ENCODE measurements around the gene VPS37C. TPM values are rescaled to one million over a fixed set of nuclear protein-coding genes. Genes with fewer than 3 reads are reported as not detected.

Gene VPS37C
- total RNA-seq, 1 experiment from 2014 or later: 36.3 TPM

GRCh38 chr11:61080986-61081590 lies 80.1 kb downstream of the VPS37C start:
- intact Hi-C loops (cut with micrococcal nuclease; ENCODE audit: unreplicated experiment): no loop called here
- H3K27me3 ChIP-seq (replicated peaks; ENCODE audit: control insufficient read depth, insufficient read depth, low read length): no peaks in the 10 kb centered on the region
- H3K4me3 ChIP-seq (ENCODE audit: low read depth, low read length): no peak overlapping the region
- Mint-ChIP-seq H3K27ac (ENCODE audit: unreplicated experiment) (no peak overlapping the region), H3K27me3 (ENCODE audit: insufficient read depth, unreplicated experiment) (no peaks in the 10 kb centered on the region), H3K4me3 (ENCODE audit: unreplicated experiment) (no peak overlapping the region), H3K4me1 (ENCODE audit: low read depth, unreplicated experiment) (no peaks in the 10 kb centered on the region), H3K9me3 (ENCODE audit: unreplicated experiment) (no peaks in the 10 kb centered on the region), H3K36me3 (ENCODE audit: insufficient read depth, unreplicated experiment) (no peaks in the 10 kb centered on the region)
- DNase-seq: no peak
- BruUV-seq (replicated peaks): no TSS peak
- no peaks in the 10 kb centered on the region for H3K36me3 ChIP-seq (ENCODE audit: control insufficient read depth, insufficient read depth, low read length)
- H3K4me1 ChIP-seq: no peaks in the 10 kb centered on the region
- no peak for TF ChIP-seq CTCF (IDR thresholded peaks at IDR 0.05; ENCODE audit: insufficient read depth in 1 of 2, low read depth in 1 of 2, low read length in 1 of 2, severe bottlenecking in 1 of 2, unreplicated experiment in 1 of 2)
- H3K9me3 ChIP-seq: no peaks in the 10 kb centered on the region
- CTCF ChIA-PET: no interaction called here
- POLR2A ChIA-PET: no interaction called here

GRCh38 chr11:61080526-61080925 lies 80.7 kb downstream of the VPS37C start:
- no TSS peak for BruUV-seq (replicated peaks)
- POLR2A ChIA-PET: no interaction called here
- no peak overlapping the region for H3K27ac Mint-ChIP-seq (ENCODE audit: unreplicated experiment)

More at GRCh38 chr11:61080526-61080925, 80.7 kb downstream of the VPS37C start:
- Histone ChIP-seq H3K36me3 (ENCODE audit: control insufficient read depth, insufficient read depth, low read length) (no peaks in the 10 kb centered on the region), H3K4me1 (no peaks in the 10 kb centered on the region), H3K9me3 (no peaks in the 10 kb centered on the region), H3K4me3 (ENCODE audit: low read depth, low read length) (no peak overlapping the region), H3K27me3 (replicated peaks; ENCODE audit: control insufficient read depth, insufficient read depth, low read length) (no peaks in the 10 kb centered on the region)
- intact Hi-C loops (cut with micrococcal nuclease; ENCODE audit: unreplicated experiment): no loop called here
- TF ChIP-seq CTCF (IDR thresholded peaks at IDR 0.05; ENCODE audit: insufficient read depth in 1 of 2, low read depth in 1 of 2, low read length in 1 of 2, severe bottlenecking in 1 of 2, unreplicated experiment in 1 of 2): no peak
- H3K4me1 Mint-ChIP-seq (ENCODE audit: low read depth, unreplicated experiment): no peaks in the 10 kb centered on the region
- no peak overlapping the region for H3K4me3 Mint-ChIP-seq (ENCODE audit: unreplicated experiment)
- no peaks in the 10 kb centered on the region for H3K36me3 Mint-ChIP-seq (ENCODE audit: insufficient read depth, unreplicated experiment)
- no peaks in the 10 kb centered on the region for H3K27me3 Mint-ChIP-seq (ENCODE audit: insufficient read depth, unreplicated experiment)
- CTCF ChIA-PET: no interaction called here
- no peaks in the 10 kb centered on the region for H3K9me3 Mint-ChIP-seq (ENCODE audit: unreplicated experiment)
- DNase-seq: no peak

Other genes with a start within 250 kb of the VPS37C start
- 82.3 and 91.9 TPM in 2 replicates for gene TMEM109, start 247.3 kb downstream of the VPS37C start, total RNA-seq (2022)
- gene TMEM132A, start 237.0 kb downstream of the VPS37C start, total RNA-seq (2022): 86.6 and 97.3 TPM in 2 replicates
- 0.43 and 0.84 TPM in 2 replicates for gene SLC15A3, start 209.2 kb downstream of the VPS37C start, total RNA-seq (2022)
- gene CD6, start 189.7 kb downstream of the VPS37C start, total RNA-seq (2022): 0.23 TPM in 2 replicates
- gene CD5, start 58.9 kb downstream of the VPS37C start, total RNA-seq (2022): not detected in 2 replicates
- gene PGA3, start 42.1 kb upstream of the VPS37C start, total RNA-seq (2022): not detected in 2 replicates
- gene PGA4, start 60.9 kb upstream of the VPS37C start, total RNA-seq (2022): not detected in 2 replicates
- not detected in 2 replicates for gene PGA5, start 79.7 kb upstream of the VPS37C start, total RNA-seq (2022)
- 17.7 and 18.6 TPM in 2 replicates for gene VWCE, start 133.9 kb upstream of the VPS37C start, total RNA-seq (2022)
- 284 and 303 TPM in 2 replicates for gene DDB1, start 171.7 kb upstream of the VPS37C start, total RNA-seq (2022)
- gene TKFC, start 171.8 kb upstream of the VPS37C start, total RNA-seq (2022): 86.2 and 99.0 TPM in 2 replicates
- gene CYB561A3, start 200.5 kb upstream of the VPS37C start, total RNA-seq (2022): 33.6 and 34.9 TPM in 2 replicates
- 46.3 and 48.3 TPM in 2 replicates for gene TMEM138, start 200.9 kb upstream of the VPS37C start, total RNA-seq (2022)
- 27.1 and 27.5 TPM in 2 replicates for gene TMEM216, start 231.2 kb upstream of the VPS37C start, total RNA-seq (2022)